Natural killer cell (primary cell): ENCODE results near the gene VPS45. TPM values are rescaled to one million over a fixed set of nuclear protein-coding genes. Genes with fewer than 3 reads are reported as not detected.
A peak's percentile ranks its signal among the peaks of the same experiment; 100 is the strongest.
"Not testable (repeated sequence)": the region's sequence is repeated elsewhere in the genome, so short reads cannot be mapped to it uniquely, and the experiment has no call there.

ENCODE experiments used
- ATAC-seq, 3 donors: fragments of 150-1000 bp in 2 of 3; fragments of 200-7000 bp in 1 of 3; cut with Tn5 transposase; 1 replicate in 1 of 3; 2 replicates in 2 of 3; pipeline ENCODE4 v1.10.0; 2021; ENCODE audit warnings: mild to moderate bottlenecking in 2 of 3, moderate library complexity in 2 of 3
- DNase-seq, 2 donors: peaks; one replicate each; pipeline versions ENCODE4 v3.0.0 to v3.0.0-alpha.2; 2013 to 2021; ENCODE audit warnings: mixed read lengths in 1 of 2
- H3K27ac ChIP-seq: one replicate; pipeline ENCODE4 v1.5.1; 2013; ENCODE audit warnings: mild to moderate bottlenecking, low read length
- H3K27me3 ChIP-seq: one replicate; pipeline ENCODE4 v1.6.1; 2013; ENCODE audit warnings: low read length; ENCODE audit not compliant: control insufficient read depth, insufficient read depth
- H3K36me3 ChIP-seq: one replicate; pipeline ENCODE4 v1.6.1; 2013; ENCODE audit warnings: low read length; ENCODE audit not compliant: control insufficient read depth, insufficient read depth
- H3K4me1 ChIP-seq: one replicate; pipeline ENCODE4 v1.6.1; 2013; ENCODE audit warnings: low read length; ENCODE audit not compliant: control insufficient read depth, insufficient read depth
- H3K4me3 ChIP-seq: one replicate; pipeline ENCODE4 v1.5.1; 2013; ENCODE audit warnings: low read length
- H3K9me3 ChIP-seq: one replicate; pipeline ENCODE4 v1.6.1; 2013; ENCODE audit warnings: low read length; ENCODE audit not compliant: control insufficient read depth, insufficient read depth
- H3K27ac Mint-ChIP-seq, 2 donors: one replicate each; pipeline ENCODE4 v1.8.0; 2022; ENCODE audit warnings: mild to moderate bottlenecking in 2 of 2, mixed read lengths in 2 of 2, moderate library complexity in 1 of 2
- H3K27me3 Mint-ChIP-seq, 2 donors: one replicate each; pipeline ENCODE4 v1.8.0; 2022; ENCODE audit warnings: low read depth in 2 of 2, mixed read lengths in 2 of 2
- H3K36me3 Mint-ChIP-seq: one replicate; pipeline ENCODE4 v1.8.0; 2022; ENCODE audit warnings: mixed read lengths
- H3K4me1 Mint-ChIP-seq, 2 donors: one replicate each; pipeline ENCODE4 v1.8.0; 2022; ENCODE audit warnings: mixed read lengths in 2 of 2
- H3K4me3 Mint-ChIP-seq: one replicate; pipeline ENCODE4 v1.8.0; 2022; ENCODE audit warnings: mild to moderate bottlenecking, moderate library complexity, mixed read lengths
- H3K9me3 Mint-ChIP-seq, 2 donors: one replicate each; pipeline ENCODE4 v1.8.0; 2022; ENCODE audit warnings: mixed read lengths in 2 of 2
- WGBS: methylation state at CpG from one replicate; pipeline ENCODE4 v1.1.7; 2013; ENCODE audit warnings: missing lambda C conversion rate; ENCODE audit not compliant: insufficient coverage; 5-methylcytosine and 5-hydroxymethylcytosine counted together
- intact Hi-C: fragments of 100-400 bp; cut with micrococcal nuclease; formaldehyde crosslinking; loops from one replicate; pipeline ENCODE4 v1.14.2; 2022
- total RNA-seq, 4 donors: library from RNA; stranded (reverse); fragments of 120-200 nt in 1 of 4; gene quantifications; one replicate each; pipeline versions ENCODE4 v1.2.3 to v1.2.4, GENCODE V29; 2013 to 2022
- TF ChIP-seq, protein P1 (sequence below): fragments of 200-600 bp; IDR thresholded peaks from one replicate; pipeline ENCODE4 v1.8.0; 2022; ENCODE audit warnings: antibody characterized with exemption

The VPS45 gene
- total RNA-seq, 3 donors from 2014 or later (not counting 1 experiment from before 2014, with no cell fraction given) = 28.8 to 41.1 (median 33.0) TPM

DNA sequence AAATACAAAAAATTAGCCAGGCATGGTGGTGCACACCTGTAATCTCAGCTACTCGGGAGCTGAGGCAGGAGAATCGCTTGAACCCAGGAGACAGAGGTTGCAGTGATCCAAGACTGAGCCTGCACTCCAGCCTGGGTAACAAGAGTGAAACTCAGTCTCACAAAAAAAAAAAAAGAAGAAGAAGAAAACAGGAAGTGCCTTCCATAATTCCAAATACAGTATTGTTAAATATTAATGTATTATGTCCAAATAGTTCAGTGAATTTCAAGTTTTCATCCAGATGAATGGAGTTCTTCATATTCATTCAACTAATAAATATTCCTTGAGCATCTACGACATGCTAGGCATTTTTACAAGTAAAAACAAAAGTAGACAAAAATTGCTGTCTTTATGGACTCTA, 115.5 kb downstream of the VPS45 start:
- TF ChIP-seq, protein P1, sequence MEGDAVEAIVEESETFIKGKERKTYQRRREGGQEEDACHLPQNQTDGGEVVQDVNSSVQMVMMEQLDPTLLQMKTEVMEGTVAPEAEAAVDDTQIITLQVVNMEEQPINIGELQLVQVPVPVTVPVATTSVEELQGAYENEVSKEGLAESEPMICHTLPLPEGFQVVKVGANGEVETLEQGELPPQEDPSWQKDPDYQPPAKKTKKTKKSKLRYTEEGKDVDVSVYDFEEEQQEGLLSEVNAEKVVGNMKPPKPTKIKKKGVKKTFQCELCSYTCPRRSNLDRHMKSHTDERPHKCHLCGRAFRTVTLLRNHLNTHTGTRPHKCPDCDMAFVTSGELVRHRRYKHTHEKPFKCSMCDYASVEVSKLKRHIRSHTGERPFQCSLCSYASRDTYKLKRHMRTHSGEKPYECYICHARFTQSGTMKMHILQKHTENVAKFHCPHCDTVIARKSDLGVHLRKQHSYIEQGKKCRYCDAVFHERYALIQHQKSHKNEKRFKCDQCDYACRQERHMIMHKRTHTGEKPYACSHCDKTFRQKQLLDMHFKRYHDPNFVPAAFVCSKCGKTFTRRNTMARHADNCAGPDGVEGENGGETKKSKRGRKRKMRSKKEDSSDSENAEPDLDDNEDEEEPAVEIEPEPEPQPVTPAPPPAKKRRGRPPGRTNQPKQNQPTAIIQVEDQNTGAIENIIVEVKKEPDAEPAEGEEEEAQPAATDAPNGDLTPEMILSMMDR = no peak
- Mint-ChIP-seq H3K27me3 (no peaks in the 10 kb centered on the region), H3K36me3 (no peaks in the 10 kb centered on the region), H3K27ac (no peak overlapping the region), H3K4me3 (no peak overlapping the region), H3K4me1 (peaks cover 12 to 13% of the 10 kb centered on the region in 2 donors), H3K9me3 (no peaks in the 10 kb centered on the region)
- Histone ChIP-seq H3K9me3 (no peaks in the 10 kb centered on the region), H3K4me3 (no peak overlapping the region), H3K36me3 (no peaks in the 10 kb centered on the region), H3K27ac (no peak overlapping the region), H3K4me1 (peaks cover 17% of the 10 kb centered on the region), H3K27me3 (no peaks in the 10 kb centered on the region)
- ATAC-seq (no peak), DNase-seq (no peak)
- intact Hi-C loops = no loop called here
- 87% methylated on average over 3 of the region's 3 CpGs for WGBS

DNA sequence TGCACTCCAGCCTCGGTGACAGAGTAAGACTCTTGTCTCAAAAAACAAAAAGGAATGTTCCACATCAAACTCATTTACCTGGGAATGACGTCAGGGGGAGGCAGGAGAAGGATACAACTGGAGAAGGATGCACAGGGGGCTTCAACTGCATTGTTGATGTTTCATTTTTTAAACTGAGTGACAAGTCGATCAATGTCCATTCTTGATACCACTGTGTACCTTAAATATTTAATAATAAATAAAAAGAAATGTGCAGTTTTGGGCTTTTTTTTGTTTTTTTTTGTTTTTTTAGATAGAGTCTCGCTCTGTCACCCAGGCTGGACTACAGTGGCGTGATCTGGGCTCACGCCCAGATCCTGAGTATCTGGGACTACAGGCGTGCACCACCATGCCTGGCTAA, 117.9 kb downstream of the VPS45 start:
- WGBS = 96% methylated on average over 6 of the region's 7 CpGs
- Mint-ChIP-seq H3K9me3 (no peaks in the 10 kb centered on the region), H3K4me3 (no peak overlapping the region), H3K36me3 (no peaks in the 10 kb centered on the region), H3K27me3 (no peaks in the 10 kb centered on the region), H3K4me1 (peaks cover 12 to 13% of the 10 kb centered on the region in 2 donors), H3K27ac (peak overlapping the region in 1 of 2 donors; percentile 85)
- no peaks in the 10 kb centered on the region for H3K27me3 ChIP-seq
- no peak overlapping the region for H3K27ac ChIP-seq
- H3K4me3 ChIP-seq = no peak overlapping the region
- TF ChIP-seq, protein P1 = no peak
- DNase-seq (no peak), ATAC-seq (no peak)
- H3K36me3 ChIP-seq = no peaks in the 10 kb centered on the region
- peaks cover 17% of the 10 kb centered on the region for H3K4me1 ChIP-seq
- intact Hi-C loops = loop anchor here (5.0 kb wide), 1 partner anchor 33 kb away; no protein-coding TSS in a partner anchor
- H3K9me3 ChIP-seq = no peaks in the 10 kb centered on the region

DNA sequence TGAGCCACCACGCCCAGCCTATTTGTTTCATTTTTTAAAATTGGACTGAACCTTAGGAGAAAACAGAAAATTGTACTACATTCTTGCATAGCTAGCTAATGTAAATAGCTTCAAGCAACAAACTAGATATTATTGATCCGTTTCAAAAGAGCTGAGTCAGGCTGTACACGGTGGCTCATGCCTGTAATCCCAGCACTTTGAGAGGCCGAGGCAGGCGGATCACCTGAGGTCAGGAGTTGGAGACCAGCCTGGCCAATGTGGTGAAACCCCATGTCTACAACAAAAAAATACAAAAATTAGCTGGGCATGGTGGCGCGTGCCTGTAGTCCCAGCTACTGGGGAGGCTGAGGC, 118.8 kb downstream of the VPS45 start:
- peaks cover 12 to 13% of the 10 kb centered on the region in 2 donors for H3K4me1 Mint-ChIP-seq
- not testable (repeated sequence) for H3K36me3 Mint-ChIP-seq, H3K36me3 ChIP-seq, H3K9me3 Mint-ChIP-seq, ATAC-seq, H3K4me3 ChIP-seq, H3K9me3 ChIP-seq, H3K27me3 Mint-ChIP-seq, DNase-seq, H3K27me3 ChIP-seq, H3K4me3 Mint-ChIP-seq
- Histone ChIP-seq H3K27ac (peak overlapping the region; percentile 50), H3K4me1 (peaks cover 17% of the 10 kb centered on the region)
- H3K27ac Mint-ChIP-seq = peak overlapping the region; percentile 85
- 75% methylated on average over 7 of the region's 7 CpGs for WGBS
- intact Hi-C loops = loop anchor here (2.0 to 5.0 kb wide), 2 partner anchors 34 to 120 kb away; partner anchors contain the start of gene VPS45

DNA sequence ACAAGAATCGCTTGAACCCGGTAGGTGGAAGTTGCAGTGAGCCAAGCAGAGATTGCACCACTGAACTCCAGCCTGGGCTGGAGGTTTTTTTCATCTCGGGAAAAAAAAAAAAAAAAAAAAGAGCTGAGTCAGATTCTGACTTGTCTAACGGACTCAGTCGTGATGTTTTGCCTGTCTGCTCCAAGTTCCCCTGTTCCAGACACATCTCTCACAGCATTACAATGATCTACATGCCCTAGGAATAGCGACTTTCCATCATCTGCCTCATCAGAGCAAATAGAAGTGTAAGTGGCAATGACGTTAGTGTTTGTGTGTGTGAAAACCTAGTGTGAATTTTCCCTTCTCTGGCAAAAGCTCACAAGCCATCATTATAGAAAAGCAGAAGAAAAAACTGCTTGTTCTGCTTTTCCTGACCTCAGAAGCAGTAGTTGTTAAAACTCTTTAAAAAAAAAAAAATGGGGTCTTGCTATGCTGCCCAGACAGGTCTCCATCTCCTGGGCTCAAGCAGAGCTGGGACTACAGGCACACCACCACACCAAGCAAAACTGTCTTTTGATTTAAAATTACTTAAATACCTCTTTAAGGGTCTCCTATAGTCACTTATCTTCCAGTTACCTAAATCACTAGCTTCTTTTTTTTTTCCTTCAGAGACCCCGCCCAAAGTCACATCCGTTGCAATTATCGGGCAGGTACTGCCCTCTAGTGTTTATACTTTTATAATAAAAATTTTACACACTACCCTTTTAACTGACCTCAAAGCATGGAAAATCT, 119.4 kb downstream of the VPS45 start:
- DNase-seq (peak; percentile 29 to 76), ATAC-seq (peak; percentile 81 to 86 (median 82))
- peaks cover 17% of the 10 kb centered on the region for H3K4me1 ChIP-seq
- 2% methylated on average over 9 of the region's 10 CpGs for WGBS
- H3K4me1 Mint-ChIP-seq = peaks cover 12 to 13% of the 10 kb centered on the region in 2 donors
- H3K27ac ChIP-seq = peak overlapping the region; percentile 50
- H3K4me3 Mint-ChIP-seq = peak overlapping the region; percentile 69
- no peaks in the 10 kb centered on the region for H3K9me3 ChIP-seq
- intact Hi-C loops = loop anchor here (1.0 to 5.0 kb wide), 3 partner anchors 35 to 225 kb away; partner anchors contain the start of gene VPS45
- no peak overlapping the region for H3K4me3 ChIP-seq
- H3K27me3 ChIP-seq = no peaks in the 10 kb centered on the region
- H3K36me3 Mint-ChIP-seq = no peaks in the 10 kb centered on the region
- no peaks in the 10 kb centered on the region for H3K27me3 Mint-ChIP-seq
- H3K27ac Mint-ChIP-seq = peak overlapping the region; percentile 85
- H3K36me3 ChIP-seq = no peaks in the 10 kb centered on the region
- TF ChIP-seq, protein P1 = peak; percentile 63
- H3K9me3 Mint-ChIP-seq = no peaks in the 10 kb centered on the region
